Naive thymus-derived CD8-positive, alpha-beta T cell (primary cell): ENCODE measurements around the gene TMEM219. TPM values are rescaled to one million over a fixed set of nuclear protein-coding genes. Genes with fewer than 3 reads are reported as not detected.

ENCODE experiments used
- ATAC-seq, 2 donors: fragments of 150-1000 bp; cut with Tn5 transposase in 1 of 2; sonication (Bioruptor Pico), chemical (Tn5 transposase) in 1 of 2; 1 replicate in 1 of 2; 2 replicates in 1 of 2; pipeline ENCODE4 v1.10.0; 2021; ENCODE audit warnings: mild to moderate bottlenecking in 2 of 2, moderate library complexity in 2 of 2
- POLR2A ChIA-PET: fragments of 350-600 bp; sonication (Branson Sonifier 250); formaldehyde crosslinking; loops from one replicate; lab custom pipeline; 2021; ENCODE audit warnings: antibody characterized with exemption; lab: Charles Lee
- DNase-seq, 10 donors: peaks; one replicate each; pipeline versions ENCODE4 v3.0.0 to v3.0.0-alpha.2; 2020 to 2022
- H3K27ac Mint-ChIP-seq, 10 donors: one replicate each; pipeline ENCODE4 v1.8.0; 2020 to 2022; ENCODE audit warnings: mild to moderate bottlenecking in 10 of 10, mixed read lengths in 10 of 10, moderate library complexity in 4 of 10, inconsistent platforms in 1 of 10
- H3K27me3 Mint-ChIP-seq, 5 donors: one replicate each; pipeline ENCODE4 v1.8.0; 2021 to 2022; ENCODE audit warnings: mixed read lengths in 5 of 5
- H3K36me3 Mint-ChIP-seq, 3 donors: one replicate each; pipeline ENCODE4 v1.8.0; 2020 to 2022; ENCODE audit warnings: mixed read lengths in 3 of 3, mild to moderate bottlenecking in 2 of 3, inconsistent platforms in 1 of 3
- H3K4me1 Mint-ChIP-seq, 4 donors: one replicate each; pipeline ENCODE4 v1.8.0; 2021 to 2022; ENCODE audit warnings: mixed read lengths in 4 of 4
- H3K4me3 Mint-ChIP-seq, 10 donors: one replicate each; pipeline ENCODE4 v1.8.0; 2020 to 2022; ENCODE audit warnings: mild to moderate bottlenecking in 10 of 10, mixed read lengths in 10 of 10, moderate library complexity in 6 of 10, inconsistent platforms in 1 of 10
- H3K9me3 Mint-ChIP-seq, 9 donors: one replicate each; pipeline ENCODE4 v1.8.0; 2020 to 2022; ENCODE audit warnings: mixed read lengths in 9 of 9, mild to moderate bottlenecking in 3 of 9, inconsistent platforms in 1 of 9, moderate library complexity in 1 of 9
- polyA plus RNA-seq, 3 donors: library from polyadenylated mRNA; unstranded; fragments of 300-500 nt; fragmentation: Illumina TruSeq; gene quantifications; one replicate each; pipeline ENCODE4 v1.2.3, GENCODE V29; 2021
- total RNA-seq, 8 experiments: library from RNA in 2 of 8; stranded (reverse) in 2 of 8; gene quantifications; one replicate each; pipeline ENCODE4 v1.2.3 and lab custom pipeline; 2021 to 2026

The TMEM219 gene, protein sequence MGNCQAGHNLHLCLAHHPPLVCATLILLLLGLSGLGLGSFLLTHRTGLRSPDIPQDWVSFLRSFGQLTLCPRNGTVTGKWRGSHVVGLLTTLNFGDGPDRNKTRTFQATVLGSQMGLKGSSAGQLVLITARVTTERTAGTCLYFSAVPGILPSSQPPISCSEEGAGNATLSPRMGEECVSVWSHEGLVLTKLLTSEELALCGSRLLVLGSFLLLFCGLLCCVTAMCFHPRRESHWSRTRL
- total RNA-seq (10 to 100 TPM; 63.1 to 74.0 TPM), polyA plus RNA-seq (100 to 1,000 TPM; 157 to 179 (median 174) TPM), total RNA-seq (lab: John Stamatoyannopoulos, UW) (16.9 to 56.3 (median 30.6) reads per million in 6 experiments)

DNA sequence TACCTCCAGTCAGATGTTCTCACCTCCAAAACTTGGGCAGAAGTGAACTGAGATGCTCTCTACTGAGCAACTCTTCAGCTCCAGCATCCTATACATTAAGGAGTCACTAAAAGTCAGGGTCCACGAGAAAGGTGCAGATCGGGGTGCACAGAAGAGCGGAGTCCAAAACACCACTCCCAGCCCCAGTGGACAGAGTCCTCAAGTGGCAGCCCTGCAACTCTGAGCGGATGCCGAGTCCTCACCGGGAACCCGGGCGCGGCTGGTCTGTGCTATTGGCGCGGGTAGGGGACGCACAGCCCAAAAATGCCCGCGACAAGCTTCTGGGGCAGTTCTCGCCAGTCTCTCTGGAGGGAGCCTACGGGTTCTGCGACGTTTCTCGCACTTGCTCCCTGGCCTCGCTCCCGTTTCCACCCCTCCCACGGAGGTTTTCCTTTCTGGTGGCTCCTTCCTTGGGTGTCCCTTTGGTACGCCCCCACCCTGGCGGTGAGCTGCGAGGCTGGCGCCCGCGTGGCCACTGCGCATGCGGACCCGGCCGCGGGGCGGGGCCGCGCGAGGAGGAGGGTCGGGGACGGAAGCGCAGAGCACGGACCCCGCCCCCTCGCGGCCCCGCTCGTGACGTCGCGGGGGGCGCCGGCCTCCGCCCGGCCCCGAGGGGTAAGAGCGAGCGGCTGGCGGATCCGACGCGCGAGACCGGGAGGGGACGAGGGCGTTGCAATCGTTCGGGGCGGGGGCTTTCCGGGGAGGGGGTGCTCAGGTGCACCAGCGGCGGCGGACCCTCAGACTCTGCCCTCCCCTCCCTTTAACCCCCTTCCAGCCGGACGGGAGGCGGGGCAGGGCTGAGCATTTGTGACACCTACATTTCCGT lies at the start of gene TMEM219:
TSS of gene TMEM219 (plus strand) at position 601 of the 865 bp plus-strand sequence. CDS start 1,065 bp downstream, outside the sequence.
- H3K9me3 Mint-ChIP-seq = no peaks in the 10 kb centered on the region
- H3K4me1 Mint-ChIP-seq = peaks cover 12 to 29% (median 27%) of the 10 kb centered on the region in 4 donors
- H3K27me3 Mint-ChIP-seq = no peaks in the 10 kb centered on the region
- peak within 1 kb of the TSS; percentile 77 to 97 (median 93) for H3K27ac Mint-ChIP-seq
- ATAC-seq (peak; percentile 84 to 91), DNase-seq (peak; percentile 90 to 98 (median 96))
- H3K4me3 Mint-ChIP-seq = peak within 1 kb of the TSS; percentile 86 to 94 (median 89)
- peaks cover 0 to 5% (median 2%) of the 10 kb centered on the region in 3 donors for H3K36me3 Mint-ChIP-seq
- POLR2A ChIA-PET = interaction anchor here (0.6 to 3.8 kb wide), 24 partner anchors 11 to 948 kb away, joined by 3 to 43 read pairs (median 4); partner anchors contain the start of genes ASPHD1, CDIPT, HIRIP3 and INO80E

DNA sequence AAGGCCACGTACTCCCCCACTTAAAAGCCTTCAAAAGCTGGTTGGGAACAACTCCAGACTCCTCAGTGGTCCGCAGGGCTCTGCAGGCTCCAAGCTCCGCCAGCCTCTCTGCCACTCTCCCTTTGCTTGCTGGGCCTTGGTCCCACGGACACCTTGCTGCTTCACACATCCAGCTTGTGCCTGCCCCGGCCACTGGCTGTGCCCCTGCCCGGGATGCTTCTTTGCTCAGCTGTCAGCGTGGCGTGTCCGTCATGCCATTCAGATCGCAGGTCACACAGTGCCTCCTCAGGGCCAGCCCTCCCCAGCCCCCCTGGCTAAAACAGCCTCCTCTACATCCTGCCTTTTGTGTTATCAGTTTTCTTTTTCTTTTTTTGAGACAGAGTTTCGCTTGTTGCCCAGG lies 49.8 kb upstream of the TMEM219 start:
- Mint-ChIP-seq H3K9me3 (no peaks in the 10 kb centered on the region), H3K27me3 (no peaks in the 10 kb centered on the region), H3K27ac (peak overlapping the region in 1 of 10 donors; percentile 64), H3K4me1 (peaks cover 0 to 4% (median 0%) of the 10 kb centered on the region in 4 donors), H3K36me3 (peaks cover 0 to 44% (median 2%) of the 10 kb centered on the region in 3 donors), H3K4me3 (no peak overlapping the region)
- ATAC-seq (no peak), DNase-seq (no peak)
- POLR2A ChIA-PET = interaction anchor here (0.6 kb wide), 1 partner anchor 26 kb away, joined by 3 read pairs; no protein-coding TSS in a partner anchor

DNA sequence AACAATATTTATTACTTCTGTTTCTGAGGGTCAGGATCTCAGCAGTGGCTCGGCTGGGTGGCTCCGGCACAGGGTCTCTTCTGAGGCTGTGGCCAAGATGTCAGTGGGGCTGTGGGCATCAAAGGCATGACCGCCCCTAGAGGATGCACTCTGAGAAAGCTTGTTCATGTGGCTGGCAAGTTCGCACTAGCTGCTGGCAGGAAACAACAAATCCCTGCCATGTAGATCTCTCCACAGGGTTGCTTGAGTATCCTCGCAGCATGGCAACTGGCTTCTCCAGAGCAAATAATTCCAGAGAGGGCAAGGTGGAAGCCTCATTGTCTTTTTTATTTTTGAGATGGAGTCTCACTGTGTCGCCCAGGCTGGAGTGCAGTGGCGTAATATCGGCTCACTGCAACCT lies 48.4 kb upstream of the TMEM219 start:
- Mint-ChIP-seq H3K36me3 (peaks cover 0 to 48% (median 2%) of the 10 kb centered on the region in 3 donors), H3K9me3 (no peaks in the 10 kb centered on the region), H3K27me3 (no peaks in the 10 kb centered on the region), H3K4me3 (no peak overlapping the region), H3K27ac (peak overlapping the region in 2 of 10 donors; percentile 25 to 27), H3K4me1 (peaks cover 0 to 4% (median 0%) of the 10 kb centered on the region in 4 donors)
- POLR2A ChIA-PET = interaction anchor here (0.5 to 1.4 kb wide), 2 partner anchors 13 to 59 kb away, joined by 3 to 7 read pairs; partner anchors contain the start of gene ASPHD1
- no peak for ATAC-seq
- no peak for DNase-seq

DNA sequence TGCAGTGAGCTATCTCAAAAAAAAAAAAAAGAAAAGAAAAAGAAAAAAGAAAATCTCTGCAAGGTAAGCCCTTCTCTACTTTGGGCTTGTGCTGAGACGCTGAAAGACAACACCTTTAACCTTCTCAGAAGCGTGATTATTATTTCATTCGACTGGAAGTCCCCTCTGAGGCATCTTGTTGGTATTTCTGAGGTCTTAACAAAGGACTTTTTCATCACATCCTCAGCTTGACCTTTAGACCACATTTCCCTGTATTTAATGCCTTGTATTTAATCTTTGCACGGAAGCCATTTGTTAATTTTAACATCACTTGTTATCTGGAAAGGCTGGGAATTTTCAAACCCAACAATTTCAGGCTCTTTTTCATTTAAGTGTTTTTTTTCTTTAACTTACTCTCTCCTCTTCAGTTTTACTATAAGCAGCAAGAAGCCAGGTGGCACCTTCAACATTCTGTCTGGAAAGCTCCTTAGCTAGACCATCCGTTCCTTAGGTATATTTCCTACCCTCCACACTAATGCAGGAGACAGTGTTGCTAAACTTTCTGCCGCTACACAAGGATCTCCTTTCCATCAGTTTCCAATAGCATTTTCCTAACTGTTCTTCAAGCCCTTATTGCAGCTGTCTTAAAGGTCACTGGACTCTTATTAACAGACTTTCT lies 46.2 kb upstream of the TMEM219 start:
- Mint-ChIP-seq H3K4me1 (peaks cover 4 to 10% (median 6%) of the 10 kb centered on the region in 4 donors), H3K9me3 (no peaks in the 10 kb centered on the region), H3K36me3 (peaks cover 0 to 68% (median 5%) of the 10 kb centered on the region in 3 donors), H3K27ac (peak overlapping the region in 6 of 10 donors; percentile 8 to 61 (median 50)), H3K4me3 (no peak overlapping the region), H3K27me3 (no peaks in the 10 kb centered on the region)
- ATAC-seq = no peak
- POLR2A ChIA-PET = interaction anchor here (0.9 to 1.3 kb wide), 3 partner anchors 10 to 109 kb away, joined by 3 to 6 read pairs (median 3); partner anchors contain the start of genes KCTD13 and MAZ
- no peak for DNase-seq

DNA sequence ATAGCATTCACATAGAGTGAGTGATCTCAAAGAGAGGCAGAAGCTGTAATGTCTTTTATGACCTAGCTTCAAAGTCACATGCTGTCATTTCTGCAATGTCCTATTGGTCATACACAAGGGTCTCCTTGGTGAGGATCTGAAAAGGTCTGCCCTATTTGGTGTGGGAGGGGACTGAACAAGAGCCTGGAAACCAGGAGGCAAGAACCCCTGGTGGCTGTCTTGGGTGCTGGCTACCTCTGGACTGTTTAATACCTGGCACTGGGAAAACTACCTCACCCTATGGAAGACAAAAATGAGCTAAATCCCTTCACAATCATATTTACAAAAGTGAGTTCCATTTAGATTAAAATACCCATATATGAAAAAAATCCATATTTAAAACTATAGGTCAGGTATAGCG lies 44.9 kb upstream of the TMEM219 start:
- H3K27ac Mint-ChIP-seq = peak overlapping the region in 3 of 10 donors; percentile 24 to 29 (median 24)
- no peak for DNase-seq
- H3K36me3 Mint-ChIP-seq = peaks cover 0 to 79% (median 7%) of the 10 kb centered on the region in 3 donors
- H3K27me3 Mint-ChIP-seq = no peaks in the 10 kb centered on the region
- POLR2A ChIA-PET = interaction anchor here (1.0 to 1.3 kb wide), 2 partner anchors 9 to 43 kb away, joined by 3 read pairs; partner anchors contain the start of gene KCTD13
- no peak for ATAC-seq
- H3K4me1 Mint-ChIP-seq = peaks cover 7 to 19% (median 12%) of the 10 kb centered on the region in 4 donors
- H3K9me3 Mint-ChIP-seq = no peaks in the 10 kb centered on the region
- no peak overlapping the region for H3K4me3 Mint-ChIP-seq

DNA sequence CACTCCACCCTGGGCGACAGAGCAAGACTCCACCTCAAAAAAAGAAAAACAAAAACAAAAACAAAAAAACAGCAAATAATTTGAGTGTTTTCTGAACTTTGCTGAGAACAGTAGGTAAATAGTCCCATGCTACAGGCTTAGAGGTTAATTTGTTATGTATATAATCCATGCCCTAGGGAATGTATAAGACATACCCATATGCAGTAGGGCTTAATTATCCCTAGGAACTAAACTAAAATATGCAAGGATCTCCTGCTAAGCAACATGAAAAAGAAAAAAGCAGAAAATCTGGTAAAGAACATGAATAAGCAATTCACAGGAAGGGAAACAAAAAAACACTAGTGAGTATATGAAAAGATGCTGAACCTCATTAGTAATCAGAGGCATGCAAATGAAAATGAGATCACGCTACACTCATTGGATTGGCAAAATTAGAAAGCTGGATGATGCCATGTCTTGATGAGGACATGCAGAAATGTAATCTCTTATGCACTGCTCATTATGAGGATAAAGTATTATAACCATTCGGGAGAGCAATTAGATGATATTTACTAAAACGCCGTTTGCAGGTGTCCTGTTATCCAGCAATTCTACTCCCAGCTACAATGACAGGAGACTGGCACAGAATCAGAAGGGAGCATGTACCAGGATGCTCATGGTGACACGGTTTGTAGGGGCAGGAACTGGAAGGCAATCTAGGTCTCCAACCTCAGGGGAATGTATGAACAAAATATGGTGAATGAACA lies 41.4 kb upstream of the TMEM219 start:
- POLR2A ChIA-PET = interaction anchor here (0.5 kb wide), 1 partner anchor 33 kb away, joined by 3 read pairs; no protein-coding TSS in a partner anchor
- Mint-ChIP-seq H3K4me1 (peaks cover 15 to 44% (median 29%) of the 10 kb centered on the region in 4 donors), H3K27ac (peak overlapping the region in 3 of 10 donors; percentile 25 to 49 (median 26)), H3K27me3 (no peaks in the 10 kb centered on the region), H3K9me3 (no peaks in the 10 kb centered on the region), H3K36me3 (peaks cover 0 to 66% (median 5%) of the 10 kb centered on the region in 3 donors), H3K4me3 (no peak overlapping the region)
- DNase-seq (no peak), ATAC-seq (no peak)

DNA sequence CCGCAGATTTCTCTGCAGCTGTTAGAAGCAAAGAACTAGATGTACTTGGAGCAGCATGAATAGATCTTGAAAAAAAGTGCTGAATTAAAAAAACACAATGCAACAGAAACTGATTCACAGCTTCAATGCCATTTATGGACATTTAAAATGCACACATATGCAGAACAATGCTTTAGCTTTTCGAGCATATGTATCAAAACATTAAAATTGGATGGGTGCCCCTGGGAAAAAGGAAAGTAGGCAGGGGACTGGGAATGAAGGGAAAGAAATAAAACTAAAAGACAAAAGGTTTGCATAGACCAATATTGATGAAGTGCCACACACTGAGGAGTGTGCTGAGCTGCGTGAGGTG lies 40.9 kb upstream of the TMEM219 start:
- Mint-ChIP-seq H3K27ac (peak overlapping the region in 4 of 10 donors; percentile 25 to 49 (median 28)), H3K27me3 (no peaks in the 10 kb centered on the region), H3K9me3 (no peaks in the 10 kb centered on the region), H3K4me3 (peak overlapping the region in 1 of 10 donors; percentile 40), H3K4me1 (peaks cover 16 to 46% (median 32%) of the 10 kb centered on the region in 4 donors), H3K36me3 (peaks cover 0 to 61% (median 5%) of the 10 kb centered on the region in 3 donors)
- ATAC-seq (no peak), DNase-seq (no peak)
- POLR2A ChIA-PET = interaction anchor here (0.5 kb wide), 1 partner anchor 32 kb away, joined by 3 read pairs; no protein-coding TSS in a partner anchor

DNA sequence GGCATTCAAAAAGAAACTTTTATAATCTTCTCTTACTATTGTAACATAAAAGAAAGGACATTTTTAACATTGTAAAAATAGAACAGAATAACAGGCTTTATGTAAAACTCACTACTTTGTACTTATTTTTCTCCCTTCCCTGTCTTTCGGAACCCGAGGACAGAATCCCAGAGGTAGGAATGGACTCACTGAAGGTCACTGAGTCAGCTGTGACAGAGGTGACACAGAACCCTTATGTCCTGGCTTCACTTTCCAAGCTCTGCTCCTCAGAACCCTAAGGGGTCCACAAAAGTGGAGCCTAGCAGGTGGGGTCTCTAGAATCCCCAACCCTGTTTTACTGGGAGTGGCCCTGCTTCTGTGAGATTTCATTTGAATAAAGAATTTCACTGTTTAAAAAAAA lies 39.6 kb upstream of the TMEM219 start:
- peak overlapping the region in 1 of 10 donors; percentile 29 for H3K27ac Mint-ChIP-seq
- POLR2A ChIA-PET = interaction anchor here (0.9 kb wide), 1 partner anchor 115 kb away, joined by 3 read pairs; no protein-coding TSS in a partner anchor
- peak overlapping the region in 2 of 10 donors; percentile 1 to 58 for H3K4me3 Mint-ChIP-seq
- H3K4me1 Mint-ChIP-seq = peaks cover 20 to 57% (median 44%) of the 10 kb centered on the region in 4 donors
- no peak for ATAC-seq
- H3K36me3 Mint-ChIP-seq = peaks cover 0 to 51% (median 5%) of the 10 kb centered on the region in 3 donors
- H3K9me3 Mint-ChIP-seq = no peaks in the 10 kb centered on the region
- no peak for DNase-seq
- H3K27me3 Mint-ChIP-seq = no peaks in the 10 kb centered on the region

DNA sequence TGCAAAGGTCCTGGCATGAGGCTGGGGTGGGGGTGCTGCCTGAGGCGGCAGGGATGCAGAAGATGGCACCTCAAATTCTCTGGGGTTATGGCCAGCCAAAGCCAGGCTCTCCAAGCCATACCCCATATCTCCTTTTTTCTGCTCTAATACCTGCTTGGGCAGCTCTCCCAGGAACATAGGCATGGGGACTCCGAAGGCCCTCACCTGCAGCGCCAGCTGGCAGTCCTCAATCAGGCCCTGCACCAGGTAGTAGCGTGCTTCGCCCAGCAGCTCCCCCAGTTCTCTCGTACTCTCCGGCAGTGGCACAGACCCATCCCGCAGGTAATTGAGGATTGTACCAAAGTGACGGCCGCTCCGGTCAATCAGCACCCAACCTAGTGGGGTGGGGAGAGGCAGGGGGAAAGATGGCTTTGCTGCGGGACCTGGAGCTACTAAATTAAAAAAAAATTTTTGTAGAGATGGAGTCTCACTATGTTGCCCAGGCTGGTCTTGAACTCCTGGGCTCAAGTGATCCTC lies 38.8 kb upstream of the TMEM219 start:
- peaks cover 20 to 58% (median 46%) of the 10 kb centered on the region in 4 donors for H3K4me1 Mint-ChIP-seq
- no peaks in the 10 kb centered on the region for H3K27me3 Mint-ChIP-seq
- ATAC-seq (no peak), DNase-seq (no peak)
- POLR2A ChIA-PET = interaction anchor here (0.7 to 0.9 kb wide), 2 partner anchors 36 to 115 kb away, joined by 3 read pairs; no protein-coding TSS in a partner anchor
- H3K4me3 Mint-ChIP-seq = peak overlapping the region in 4 of 10 donors; percentile 26 to 65 (median 53)
- H3K9me3 Mint-ChIP-seq = no peaks in the 10 kb centered on the region
- H3K36me3 Mint-ChIP-seq = peaks cover 0 to 44% (median 5%) of the 10 kb centered on the region in 3 donors
- H3K27ac Mint-ChIP-seq = peak overlapping the region in 1 of 10 donors; percentile 36

DNA sequence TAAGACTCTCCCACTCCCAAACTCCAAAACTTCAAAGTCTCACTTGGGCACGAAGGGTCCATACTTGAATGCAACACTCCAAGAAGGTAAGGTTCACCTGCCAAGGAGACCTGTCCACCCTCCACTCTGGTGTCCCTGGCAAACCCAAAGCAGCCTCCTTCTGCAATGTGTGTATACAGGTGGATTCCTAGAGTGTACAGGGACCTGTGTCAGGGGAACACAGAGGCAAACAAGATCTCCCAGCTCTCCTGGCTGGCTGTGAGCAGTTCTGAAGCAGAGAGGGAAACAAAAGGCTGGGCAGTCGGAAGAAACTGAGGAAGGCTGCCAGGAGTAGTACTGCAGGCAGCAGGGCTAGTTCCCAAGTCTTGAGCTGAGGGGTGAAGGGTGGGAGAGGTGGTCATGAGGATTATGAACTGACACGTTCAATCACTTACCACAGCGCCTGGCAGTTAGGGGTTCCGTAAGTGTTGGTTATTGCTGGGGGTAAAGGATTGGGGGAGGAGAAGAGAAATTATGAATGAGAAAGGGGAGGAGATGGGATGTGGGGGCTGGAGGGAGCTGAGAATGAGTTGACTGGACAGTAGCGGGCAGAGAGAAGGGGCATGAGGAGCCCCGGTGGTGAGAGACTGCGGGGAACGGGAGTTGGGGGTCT lies 36.6 kb upstream of the TMEM219 start:
- ATAC-seq (no peak), DNase-seq (no peak)
- H3K27me3 Mint-ChIP-seq = no peaks in the 10 kb centered on the region
- H3K9me3 Mint-ChIP-seq = no peaks in the 10 kb centered on the region
- H3K27ac Mint-ChIP-seq = peak overlapping the region; percentile 70 to 98 (median 91)
- peaks cover 20 to 53% (median 45%) of the 10 kb centered on the region in 4 donors for H3K4me1 Mint-ChIP-seq
- H3K36me3 Mint-ChIP-seq = peaks cover 0 to 28% (median 4%) of the 10 kb centered on the region in 3 donors
- POLR2A ChIA-PET = interaction anchor here (0.5 to 4.4 kb wide), 22 partner anchors 9 to 937 kb away, joined by 3 to 39 read pairs (median 5); partner anchors contain the start of genes ALDOA, ASPHD1, HIRIP3 and INO80E
- H3K4me3 Mint-ChIP-seq = peak overlapping the region; percentile 89 to 96 (median 92)
